Neural progenitor cell (in vitro differentiated cells): ENCODE measurements around the gene KIAA0930.

Experiments
- CTCF ChIP-seq: fragments of 200-600 bp; sonication (generic); IDR thresholded peaks from 2 replicates; pipeline ENCODE4 v1.5.1; 2017; ENCODE audit warnings: antibody characterized with exemption, mild to moderate bottlenecking
- EZH2 ChIP-seq: fragments of 200-600 bp; sonication (generic); IDR thresholded peaks from 2 replicates; pipeline ENCODE4 v1.6.1; 2017; ENCODE audit warnings: antibody characterized with exemption, mild to moderate bottlenecking, moderate library complexity

GRCh38 chr22:45163451-45164269 is 77.0 kb downstream of the KIAA0930 start, which contains the start of gene NUP50:
- TF ChIP-seq CTCF: no peak
- TF ChIP-seq EZH2: peak; percentile 15
